Measurements from ENCODE around the gene TMEM30B. TPM values are rescaled to one million over a fixed set of nuclear protein-coding genes. Genes with fewer than 3 reads are reported as not detected.
A peak's percentile ranks its signal among the peaks of the same experiment; 100 is the strongest.

Gene TMEM30B
- total RNA-seq (1 to 10 TPM; 2.9 to 3.0 TPM), polyA plus RNA-seq (1 to 10 TPM; 5.3 to 5.4 TPM)

GRCh38 chr14:61281186-61281947 is at the start of gene TMEM30B:
TSS of gene TMEM30B (minus strand) at chr14:61281338. CDS start at chr14:61281147, 191 bp downstream.
- Mint-ChIP-seq H3K4me1 (peaks cover 22 to 45% (median 26%) of the 10 kb centered on the region in 4 donors), H3K27ac (peak within 1 kb of the TSS; percentile 87 to 96 (median 94)), H3K27me3 (no peaks in the 10 kb centered on the region), H3K36me3 (peaks cover 0 to 5% of the 10 kb centered on the region in 2 donors), H3K9me3 (no peaks in the 10 kb centered on the region), H3K4me3 (peak within 1 kb of the TSS; percentile 90 to 95 (median 93))
- H3K4me1 ChIP-seq (ENCODE audit: insufficient read depth, low read length) = peaks cover 23% of the 10 kb centered on the region
- H3K36me3 ChIP-seq (ENCODE audit: insufficient read depth, low read length) = no peaks in the 10 kb centered on the region
- CTCF ChIA-PET (ENCODE audit: partially characterized antibody) = interaction anchor here (0.6 to 9.6 kb wide), 28 partner anchors 11 to 656 kb away, joined by 3 to 152 read pairs (median 4); no protein-coding TSS in a partner anchor
- no peaks in the 10 kb centered on the region for H3K27me3 ChIP-seq (ENCODE audit: insufficient read depth, low read length)
- peak in 4 of 5 donors; percentile 45 to 70 (median 48) for DNase-seq
- intact Hi-C loops (cut with micrococcal nuclease) = loop anchor here (5.0 kb wide), 1 partner anchor 451 kb away; no protein-coding TSS in a partner anchor
- POLR2A ChIA-PET (ENCODE audit: partially characterized antibody) = interaction anchor here (0.6 to 2.5 kb wide), 31 partner anchors 9 to 1033 kb away, joined by 3 to 16 read pairs (median 4); partner anchors contain the start of genes PPM1A, PRKCH, SLC38A6 and SNAPC1
- peak within 1 kb of the TSS; percentile 65 for H3K27ac ChIP-seq (ENCODE audit: low read depth, low read length)
- peak within 1 kb of the TSS; percentile 45 to 76 for H3K4me3 ChIP-seq (ENCODE audit: low read length in 2 of 2)
- H3K9me3 ChIP-seq (ENCODE audit: control insufficient read depth in 1 of 2, low read length in 2 of 2) = no peaks in the 10 kb centered on the region

- peak overlapping the region; percentile 89 for H3K27ac ChIP-seq (ENCODE audit: low read depth, low read length)
- intact Hi-C loops (cut with micrococcal nuclease) = no loop called here
Observed at GRCh38 chr14:61330511-61330910, 49.4 kb upstream of the TMEM30B start.

GRCh38 chr14:61329478-61330051 is 48.4 kb upstream of the TMEM30B start:
- H3K27ac Mint-ChIP-seq = peak overlapping the region in 6 of 7 donors; percentile 91 to 99 (median 97)
- Histone ChIP-seq H3K27me3 (ENCODE audit: insufficient read depth, low read length) (no peaks in the 10 kb centered on the region), H3K4me3 (ENCODE audit: low read length in 2 of 2) (peak overlapping the region; percentile 31 to 44), H3K9me3 (ENCODE audit: control insufficient read depth in 1 of 2, low read length in 2 of 2) (no peaks in the 10 kb centered on the region), H3K36me3 (ENCODE audit: insufficient read depth, low read length) (no peaks in the 10 kb centered on the region), H3K4me1 (ENCODE audit: insufficient read depth, low read length) (peaks cover 94% of the 10 kb centered on the region), H3K27ac (ENCODE audit: low read depth, low read length) (peak overlapping the region; percentile 89)
- peak overlapping the region; percentile 77 to 100 (median 92) for H3K4me3 Mint-ChIP-seq
- peaks cover 69 to 92% (median 77%) of the 10 kb centered on the region in 4 donors for H3K4me1 Mint-ChIP-seq
- peaks cover 34 to 48% of the 10 kb centered on the region in 2 donors for H3K36me3 Mint-ChIP-seq
- intact Hi-C loops (cut with micrococcal nuclease) = no loop called here
- DNase-seq = peak in 1 of 5 donors; percentile 17
- H3K9me3 Mint-ChIP-seq = peaks cover 0 to 4% (median 0%) of the 10 kb centered on the region in 8 donors
- ChIA-PET POLR2A (ENCODE audit: partially characterized antibody) (interaction anchor here (0.8 to 19.4 kb wide), 8 partner anchors 8 to 74 kb away, joined by 3 to 578 read pairs (median 4); partner anchors contain the start of gene PRKCH), CTCF (ENCODE audit: partially characterized antibody) (interaction anchor here (0.7 to 10.2 kb wide), 8 partner anchors 9 to 150 kb away, joined by 3 to 84 read pairs (median 4); partner anchors contain the start of gene PRKCH)
- H3K27me3 Mint-ChIP-seq = no peaks in the 10 kb centered on the region

More at GRCh38 chr14:61330511-61330910, 49.4 kb upstream of the TMEM30B start:
- Histone ChIP-seq H3K4me3 (ENCODE audit: low read length in 2 of 2) (peak overlapping the region; percentile 31 to 55), H3K27me3 (ENCODE audit: insufficient read depth, low read length) (no peaks in the 10 kb centered on the region), H3K9me3 (ENCODE audit: control insufficient read depth in 1 of 2, low read length in 2 of 2) (no peaks in the 10 kb centered on the region), H3K4me1 (ENCODE audit: insufficient read depth, low read length) (peaks cover 94% of the 10 kb centered on the region), H3K36me3 (ENCODE audit: insufficient read depth, low read length) (no peaks in the 10 kb centered on the region)
- peaks cover 31 to 40% of the 10 kb centered on the region in 2 donors for H3K36me3 Mint-ChIP-seq
- H3K4me3 Mint-ChIP-seq = peak overlapping the region; percentile 77 to 100 (median 92)
- peaks cover 0 to 2% (median 0%) of the 10 kb centered on the region in 8 donors for H3K9me3 Mint-ChIP-seq
- peaks cover 68 to 93% (median 77%) of the 10 kb centered on the region in 4 donors for H3K4me1 Mint-ChIP-seq
- H3K27ac Mint-ChIP-seq = peak overlapping the region in 6 of 7 donors; percentile 91 to 99 (median 97)
- ChIA-PET CTCF (ENCODE audit: partially characterized antibody) (interaction anchor here (0.9 to 10.2 kb wide), 11 partner anchors 9 to 149 kb away, joined by 3 to 84 read pairs (median 5); partner anchors contain the start of gene PRKCH), POLR2A (ENCODE audit: partially characterized antibody) (interaction anchor here (0.6 to 19.4 kb wide), 12 partner anchors 9 to 145 kb away, joined by 3 to 578 read pairs (median 4); partner anchors contain the start of gene PRKCH)
- DNase-seq = peak in 1 of 5 donors; percentile 29
- no peaks in the 10 kb centered on the region for H3K27me3 Mint-ChIP-seq

GRCh38 chr14:61328626-61329262 is 47.6 kb upstream of the TMEM30B start:
- ChIA-PET POLR2A (ENCODE audit: partially characterized antibody) (interaction anchor here (0.9 to 12.0 kb wide), 4 partner anchors 16 to 366 kb away, joined by 3 to 293 read pairs (median 4); partner anchors contain the start of gene HIF1A), CTCF (ENCODE audit: partially characterized antibody) (interaction anchor here (0.7 to 1.4 kb wide), 6 partner anchors 12 to 335 kb away, joined by 3 to 5 read pairs (median 4); no protein-coding TSS in a partner anchor)
- Histone ChIP-seq H3K27ac (ENCODE audit: low read depth, low read length) (peak overlapping the region; percentile 89), H3K4me3 (ENCODE audit: low read length in 2 of 2) (peak overlapping the region; percentile 33 to 51), H3K9me3 (ENCODE audit: control insufficient read depth in 1 of 2, low read length in 2 of 2) (no peaks in the 10 kb centered on the region), H3K4me1 (ENCODE audit: insufficient read depth, low read length) (peaks cover 86% of the 10 kb centered on the region), H3K27me3 (ENCODE audit: insufficient read depth, low read length) (no peaks in the 10 kb centered on the region), H3K36me3 (ENCODE audit: insufficient read depth, low read length) (no peaks in the 10 kb centered on the region)
- intact Hi-C loops (cut with micrococcal nuclease) = no loop called here
- Mint-ChIP-seq H3K4me1 (peaks cover 64 to 91% (median 72%) of the 10 kb centered on the region in 4 donors), H3K4me3 (peak overlapping the region; percentile 77 to 100 (median 92)), H3K27me3 (no peaks in the 10 kb centered on the region), H3K9me3 (peaks cover 0 to 4% (median 0%) of the 10 kb centered on the region in 8 donors), H3K27ac (peak overlapping the region in 6 of 7 donors; percentile 91 to 99 (median 97)), H3K36me3 (peaks cover 35 to 51% of the 10 kb centered on the region in 2 donors)
- DNase-seq = peak in 1 of 5 donors; percentile 39

- H3K4me1 Mint-ChIP-seq = peaks cover 47 to 88% (median 56%) of the 10 kb centered on the region in 4 donors
- peaks cover 45 to 66% of the 10 kb centered on the region in 2 donors for H3K36me3 Mint-ChIP-seq
- peaks cover 0 to 4% (median 0%) of the 10 kb centered on the region in 8 donors for H3K9me3 Mint-ChIP-seq
- peak overlapping the region; percentile 77 to 100 (median 98) for H3K4me3 Mint-ChIP-seq
- H3K27me3 Mint-ChIP-seq = no peaks in the 10 kb centered on the region
- Histone ChIP-seq H3K9me3 (ENCODE audit: control insufficient read depth in 1 of 2, low read length in 2 of 2) (no peaks in the 10 kb centered on the region), H3K36me3 (ENCODE audit: insufficient read depth, low read length) (no peaks in the 10 kb centered on the region), H3K4me3 (ENCODE audit: low read length in 2 of 2) (peak overlapping the region; percentile 39 to 51), H3K27ac (ENCODE audit: low read depth, low read length) (peak overlapping the region; percentile 89), H3K27me3 (ENCODE audit: insufficient read depth, low read length) (no peaks in the 10 kb centered on the region), H3K4me1 (ENCODE audit: insufficient read depth, low read length) (peaks cover 67% of the 10 kb centered on the region)
- H3K27ac Mint-ChIP-seq = peak overlapping the region in 6 of 7 donors; percentile 84 to 99 (median 94)
- intact Hi-C loops (cut with micrococcal nuclease) = loop anchor here (1.0 kb wide), 2 partner anchors 7 to 15 kb away; no protein-coding TSS in a partner anchor
- DNase-seq = peak in 1 of 5 donors; percentile 43
- CTCF ChIA-PET (ENCODE audit: partially characterized antibody) = interaction anchor here (2.4 kb wide), 1 partner anchor 15 kb away, joined by 11 read pairs; no protein-coding TSS in a partner anchor
- POLR2A ChIA-PET (ENCODE audit: partially characterized antibody) = interaction anchor here (0.6 to 11.7 kb wide), 9 partner anchors 12 to 151 kb away, joined by 3 to 578 read pairs (median 4); no protein-coding TSS in a partner anchor
Observed at GRCh38 chr14:61326847-61327246, 45.7 kb upstream of the TMEM30B start.

GRCh38 chr14:61326146-61326545 is 45.0 kb upstream of the TMEM30B start:
- H3K4me3 Mint-ChIP-seq = peak overlapping the region; percentile 77 to 100 (median 98)
- peaks cover 0 to 4% (median 0%) of the 10 kb centered on the region in 8 donors for H3K9me3 Mint-ChIP-seq
- intact Hi-C loops (cut with micrococcal nuclease) = loop anchor here (1.0 kb wide), 2 partner anchors 8 to 16 kb away; no protein-coding TSS in a partner anchor
- POLR2A ChIA-PET (ENCODE audit: partially characterized antibody) = interaction anchor here (0.6 to 11.7 kb wide), 11 partner anchors 13 to 152 kb away, joined by 3 to 578 read pairs (median 3); no protein-coding TSS in a partner anchor
- H3K27ac Mint-ChIP-seq = peak overlapping the region in 6 of 7 donors; percentile 84 to 99 (median 94)
- peak in 1 of 5 donors; percentile 20 for DNase-seq
- Histone ChIP-seq H3K4me1 (ENCODE audit: insufficient read depth, low read length) (peaks cover 61% of the 10 kb centered on the region), H3K9me3 (ENCODE audit: control insufficient read depth in 1 of 2, low read length in 2 of 2) (no peaks in the 10 kb centered on the region), H3K27me3 (ENCODE audit: insufficient read depth, low read length) (no peaks in the 10 kb centered on the region), H3K36me3 (ENCODE audit: insufficient read depth, low read length) (no peaks in the 10 kb centered on the region), H3K27ac (ENCODE audit: low read depth, low read length) (peak overlapping the region; percentile 89), H3K4me3 (ENCODE audit: low read length in 2 of 2) (peak overlapping the region in 1 of 2 donors; percentile 95)
- CTCF ChIA-PET (ENCODE audit: partially characterized antibody) = interaction anchor here (2.4 kb wide), 1 partner anchor 16 kb away, joined by 11 read pairs; no protein-coding TSS in a partner anchor
- peaks cover 45 to 68% of the 10 kb centered on the region in 2 donors for H3K36me3 Mint-ChIP-seq
- peaks cover 44 to 82% (median 54%) of the 10 kb centered on the region in 4 donors for H3K4me1 Mint-ChIP-seq
- H3K27me3 Mint-ChIP-seq = no peaks in the 10 kb centered on the region
